ENCODE measurements around the gene RUFY2.
"Not testable (repeated sequence)": the region's sequence is repeated elsewhere in the genome, so short reads cannot be mapped to it uniquely, and the experiment has no call there.

The RUFY2 gene

DNA sequence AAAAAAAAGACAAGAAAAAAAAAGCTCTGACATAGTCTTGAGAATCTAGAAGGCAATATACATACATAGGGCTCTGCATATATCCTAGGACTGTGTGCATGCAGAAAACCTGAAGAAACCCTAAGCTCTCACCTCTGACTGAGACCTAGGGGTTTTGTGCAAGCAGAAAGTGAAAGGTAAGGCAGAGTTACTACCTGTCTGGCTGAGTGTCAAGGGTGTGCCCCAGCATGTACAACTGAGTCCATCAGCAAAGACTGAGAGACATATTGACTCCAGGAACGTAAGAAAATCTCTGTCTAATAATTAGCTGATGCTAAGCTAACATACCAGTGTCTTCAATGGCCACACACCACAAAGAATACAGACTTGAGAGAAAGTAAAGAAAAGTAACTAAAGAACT lies 91.5 kb downstream of the RUFY2 start:
- peaks cover 8% of the 10 kb centered on the region for H3K9me3 Mint-ChIP-seq

DNA sequence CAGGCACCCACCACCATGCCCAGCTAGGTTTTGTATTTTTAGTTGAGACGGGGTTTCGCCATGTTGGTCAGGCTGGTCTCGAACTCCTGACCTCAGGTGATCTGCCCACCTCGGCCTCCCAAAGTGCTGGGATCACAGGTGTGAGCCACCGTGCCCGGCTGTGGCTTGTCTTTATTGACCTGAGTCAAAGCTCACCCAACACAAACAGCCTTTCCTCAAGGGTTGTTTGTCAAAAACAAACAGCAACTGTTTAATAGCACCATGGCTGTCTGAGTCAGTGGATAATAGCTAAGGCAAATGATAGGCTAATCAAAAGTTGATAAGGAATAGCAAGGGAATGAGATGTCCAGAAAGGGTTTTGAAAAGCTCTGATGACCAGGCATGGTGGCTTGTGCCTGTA lies 92.1 kb downstream of the RUFY2 start:
- H3K36me3 Mint-ChIP-seq; ATAC-seq; H3K27ac Mint-ChIP-seq; H3K4me1 Mint-ChIP-seq; DNase-seq (ENCODE audit: low spot score in 2 of 2); H3K9me3 Mint-ChIP-seq; H3K4me3 Mint-ChIP-seq: not testable (repeated sequence)

More for the DNA sequence above, 91.5 kb downstream of the RUFY2 start:
- DNase-seq (ENCODE audit: low spot score in 2 of 2) (no peak), ATAC-seq (no peak)
- no peak overlapping the region for H3K27ac Mint-ChIP-seq
- no peak overlapping the region for H3K4me3 Mint-ChIP-seq
- H3K4me1 Mint-ChIP-seq, result peaks cover 5% of the 10 kb centered on the region
- no peaks in the 10 kb centered on the region for H3K36me3 Mint-ChIP-seq

DNA sequence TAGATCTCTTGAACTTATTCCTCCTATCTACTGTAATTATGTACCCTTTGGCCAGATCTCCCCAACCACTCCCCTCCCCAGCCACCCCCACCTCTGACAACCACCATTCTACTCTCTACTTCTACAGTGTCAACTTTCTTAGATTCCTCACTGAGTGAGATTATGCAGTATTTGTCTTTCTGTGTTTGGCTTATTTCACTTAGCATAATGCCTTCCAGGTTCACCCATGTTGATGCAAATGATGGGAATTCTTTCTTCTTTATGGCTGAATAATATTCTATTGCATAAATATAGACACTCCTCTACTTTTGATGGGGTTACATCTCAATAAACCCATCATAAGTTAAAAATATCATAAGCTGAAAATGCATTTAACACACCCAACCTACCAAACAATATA lies 96.5 kb downstream of the RUFY2 start:
- Mint-ChIP-seq H3K4me3 (no peak overlapping the region), H3K27ac (no peak overlapping the region), H3K36me3 (no peaks in the 10 kb centered on the region), H3K4me1 (peaks cover 5% of the 10 kb centered on the region), H3K9me3 (no peaks in the 10 kb centered on the region)
- no peak for DNase-seq (ENCODE audit: low spot score in 2 of 2)
- ATAC-seq, result no peak

DNA sequence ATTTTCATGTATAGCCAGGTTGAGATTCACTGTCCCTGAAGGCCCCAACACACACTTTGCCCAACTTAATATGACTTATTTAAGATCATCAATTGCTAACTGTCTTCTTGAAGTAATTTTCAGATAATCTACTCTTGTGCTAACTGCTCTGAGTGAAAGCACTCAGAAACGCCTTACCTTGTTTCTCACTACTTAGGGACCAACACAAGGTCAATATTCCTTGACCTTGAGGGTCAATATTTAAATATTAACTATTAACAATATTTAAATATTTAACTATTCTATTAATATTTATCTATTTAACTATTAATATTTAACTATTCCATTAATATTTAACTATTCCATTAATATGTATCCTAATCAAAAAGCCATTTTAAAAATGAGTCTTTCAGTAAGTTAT lies 101.2 kb downstream of the RUFY2 start:
- Mint-ChIP-seq H3K27ac (no peak overlapping the region), H3K4me1 (no peaks in the 10 kb centered on the region), H3K9me3 (no peaks in the 10 kb centered on the region)

DNA sequence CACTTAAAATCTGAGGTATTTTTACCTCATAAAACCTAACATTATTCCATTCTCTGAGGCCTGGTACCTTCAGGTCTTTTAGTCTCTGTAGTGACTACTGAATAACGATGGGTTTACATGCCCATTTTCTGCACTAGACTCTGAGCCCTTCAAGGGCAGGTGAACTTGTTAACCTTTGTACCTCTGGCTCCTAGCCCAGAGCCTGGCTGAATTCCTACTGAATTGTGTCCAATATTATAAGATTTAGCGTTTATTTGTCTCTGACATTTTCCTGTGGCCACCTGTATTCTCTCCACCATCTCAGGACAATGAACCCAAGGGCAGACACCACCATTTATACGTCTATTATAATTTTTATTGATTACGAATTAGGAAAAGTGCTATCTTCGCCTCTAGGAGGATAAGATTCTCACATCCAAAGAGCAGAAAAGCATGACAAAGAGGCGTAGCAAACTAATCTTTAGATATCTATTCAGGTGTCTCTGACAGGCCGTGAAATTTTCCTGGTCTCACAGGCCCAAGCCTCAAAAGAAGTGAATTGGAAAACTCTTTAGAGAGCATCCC lies 103.1 kb downstream of the RUFY2 start:
- Mint-ChIP-seq H3K4me3 (no peak overlapping the region), H3K9me3 (no peaks in the 10 kb centered on the region), H3K4me1 (no peaks in the 10 kb centered on the region), H3K27ac (no peak overlapping the region), H3K36me3 (no peaks in the 10 kb centered on the region)
- no peak for ATAC-seq
- DNase-seq (ENCODE audit: low spot score in 2 of 2), result no peak

More for the DNA sequence above, 101.2 kb downstream of the RUFY2 start:
- DNase-seq (ENCODE audit: low spot score in 2 of 2), result no peak
- ATAC-seq, result no peak
- Mint-ChIP-seq H3K4me3 (no peak overlapping the region), H3K36me3 (no peaks in the 10 kb centered on the region)

DNA sequence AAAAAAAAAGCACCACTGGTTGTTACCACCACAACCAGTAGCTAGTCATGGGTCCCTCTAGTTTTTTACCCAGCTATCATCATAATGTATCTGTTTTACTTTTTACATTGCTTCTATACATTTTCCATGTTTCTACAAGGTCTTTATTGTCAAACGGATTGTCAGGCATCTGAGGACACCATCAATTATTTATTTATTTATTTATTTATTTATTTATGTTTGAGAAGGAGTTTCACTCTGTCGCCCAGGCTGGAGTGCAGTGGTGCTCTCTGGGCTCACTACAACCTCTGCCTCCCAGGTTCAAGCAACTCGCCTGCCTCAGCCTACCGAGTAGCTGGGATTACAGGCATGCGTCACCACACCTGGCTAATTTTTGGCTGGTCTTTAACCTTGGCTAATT lies 104.2 kb downstream of the RUFY2 start:
- H3K4me3 Mint-ChIP-seq, result no peak overlapping the region

DNA sequence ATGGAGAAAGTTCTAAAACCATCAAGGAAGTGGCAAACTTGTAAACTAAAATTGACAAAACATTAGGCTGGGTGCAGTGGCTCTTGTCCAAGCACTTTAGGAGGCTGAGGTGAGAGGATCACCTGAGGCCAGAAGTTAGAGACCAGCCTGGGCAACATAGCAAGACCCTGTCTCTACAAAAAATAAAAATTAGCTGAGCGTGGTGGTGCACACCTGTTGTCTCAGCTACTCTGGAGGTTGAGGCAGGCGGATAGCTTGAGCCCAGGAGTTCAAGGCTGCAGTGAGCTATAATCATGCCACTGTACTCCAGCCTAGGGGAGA lies 104.6 kb downstream of the RUFY2 start:
- no peak for DNase-seq (ENCODE audit: low spot score in 2 of 2)
- Mint-ChIP-seq H3K4me1 (no peaks in the 10 kb centered on the region), H3K9me3 (no peaks in the 10 kb centered on the region), H3K27ac (no peak overlapping the region), H3K36me3 (no peaks in the 10 kb centered on the region), H3K4me3 (no peak overlapping the region)
- ATAC-seq, result no peak

More for the DNA sequence above, 104.2 kb downstream of the RUFY2 start:
- DNase-seq (ENCODE audit: low spot score in 2 of 2), result no peak
- Mint-ChIP-seq H3K4me1 (no peaks in the 10 kb centered on the region), H3K36me3 (no peaks in the 10 kb centered on the region), H3K27ac (no peak overlapping the region), H3K9me3 (no peaks in the 10 kb centered on the region)
- ATAC-seq, result no peak

DNA sequence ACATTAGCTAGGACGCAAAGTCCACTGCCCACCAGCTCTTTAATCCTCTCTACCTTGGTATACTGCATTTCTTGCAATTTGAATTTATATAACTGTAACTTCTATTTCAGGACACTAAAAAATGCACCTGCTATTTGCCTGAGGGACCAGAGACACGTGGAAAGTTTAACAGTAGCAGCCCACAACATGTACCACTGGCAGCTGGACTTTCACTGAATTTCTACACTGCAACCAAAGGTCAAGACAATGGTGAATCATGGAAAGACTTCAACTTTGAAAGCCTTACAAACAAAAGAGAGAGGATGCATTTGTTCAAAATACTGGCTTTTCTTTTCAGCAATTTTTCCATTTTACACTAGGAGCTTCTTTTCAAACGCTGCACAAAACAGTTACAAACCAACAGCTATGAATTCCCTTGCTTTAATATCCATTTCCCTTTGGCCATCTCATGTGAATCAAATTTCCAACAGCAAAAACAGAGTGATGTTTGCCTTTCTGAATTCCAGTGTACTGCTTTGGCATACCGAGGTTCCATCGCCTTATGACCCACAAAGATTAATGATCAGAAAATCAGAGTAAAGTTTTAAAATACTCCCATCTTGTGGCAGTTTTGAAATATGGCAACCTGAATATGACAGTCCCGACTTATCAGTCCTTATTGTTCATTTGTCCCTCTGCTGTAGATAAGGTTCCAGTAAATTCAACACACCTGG lies 105.1 kb downstream of the RUFY2 start:
- Mint-ChIP-seq H3K4me1 (no peaks in the 10 kb centered on the region), H3K9me3 (no peaks in the 10 kb centered on the region), H3K36me3 (no peaks in the 10 kb centered on the region), H3K27ac (no peak overlapping the region), H3K4me3 (no peak overlapping the region)
- ATAC-seq (no peak), DNase-seq (ENCODE audit: low spot score in 2 of 2) (no peak)

DNA sequence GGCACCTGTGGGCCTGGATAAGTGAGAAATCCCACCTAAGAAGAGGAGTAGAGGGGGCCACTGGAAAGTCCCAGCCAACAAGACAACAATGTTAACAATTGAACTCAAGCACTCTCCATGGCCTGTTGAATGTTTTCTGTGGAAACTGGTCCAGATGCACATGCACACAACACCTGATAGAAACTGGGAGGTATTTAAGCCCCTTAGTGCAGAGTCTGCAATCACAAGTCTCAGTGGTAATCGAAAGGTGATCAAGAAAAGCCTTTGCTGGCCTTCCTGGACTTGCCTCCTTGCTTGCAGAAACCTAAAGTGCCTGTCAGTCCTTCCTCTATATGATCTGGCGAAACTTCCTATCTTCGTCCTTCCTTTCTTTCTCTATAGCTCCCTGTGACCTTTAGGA lies 105.8 kb downstream of the RUFY2 start:
- no peak for DNase-seq (ENCODE audit: low spot score in 2 of 2)
- no peaks in the 10 kb centered on the region for H3K9me3 Mint-ChIP-seq
- H3K27ac Mint-ChIP-seq, result no peak overlapping the region
- no peaks in the 10 kb centered on the region for H3K4me1 Mint-ChIP-seq
- ATAC-seq, result no peak
- no peaks in the 10 kb centered on the region for H3K36me3 Mint-ChIP-seq
- H3K4me3 Mint-ChIP-seq, result no peak overlapping the region

DNA sequence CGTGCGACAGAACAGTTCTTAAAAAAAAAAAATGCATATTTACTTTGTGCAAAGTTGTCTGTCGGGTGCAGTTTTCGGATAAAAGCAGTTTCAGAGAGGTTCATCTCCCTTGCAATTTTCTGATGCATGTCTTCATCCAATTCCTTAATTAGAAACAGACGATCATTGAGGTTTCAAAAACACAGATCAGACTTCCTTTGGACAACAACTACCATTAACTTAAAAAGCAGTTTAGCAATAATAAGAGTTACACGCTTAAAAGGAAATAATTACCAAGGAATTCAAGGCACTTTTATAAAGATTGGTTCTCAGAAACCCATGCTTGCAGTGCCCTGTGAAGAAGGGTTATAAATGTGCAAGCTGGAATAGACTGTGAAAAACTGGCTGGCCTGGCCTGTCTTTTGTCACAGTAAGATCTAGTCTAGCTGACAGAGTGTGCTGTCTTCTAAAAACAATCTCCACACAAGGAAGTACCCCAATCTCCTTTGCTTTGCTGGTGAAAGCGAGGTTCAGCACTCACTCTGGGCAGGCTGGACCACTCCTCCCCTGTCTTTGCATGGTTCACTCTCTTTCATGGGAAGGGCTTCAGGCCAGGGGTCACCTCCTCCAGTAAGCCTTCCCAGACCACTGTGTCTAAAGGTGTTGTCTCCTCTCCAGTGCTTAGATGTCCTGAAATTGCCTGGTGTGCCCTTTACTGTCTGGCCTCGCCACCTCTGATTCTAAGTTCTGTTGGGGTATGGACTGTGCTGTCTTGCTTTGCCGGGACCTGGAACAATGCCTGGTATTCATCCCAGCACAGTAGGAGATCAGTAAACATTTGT lies 110.0 kb downstream of the RUFY2 start:
- DNase-seq (ENCODE audit: low spot score in 2 of 2), result no peak

More for the DNA sequence above, 110.0 kb downstream of the RUFY2 start:
- H3K27ac Mint-ChIP-seq, result no peak overlapping the region
- no peak for ATAC-seq
- no peaks in the 10 kb centered on the region for H3K36me3 Mint-ChIP-seq
- H3K9me3 Mint-ChIP-seq, result no peaks in the 10 kb centered on the region
- no peak overlapping the region for H3K4me3 Mint-ChIP-seq
- no peaks in the 10 kb centered on the region for H3K4me1 Mint-ChIP-seq
